Measurements from ENCODE around the gene CLOCK.

DNA sequence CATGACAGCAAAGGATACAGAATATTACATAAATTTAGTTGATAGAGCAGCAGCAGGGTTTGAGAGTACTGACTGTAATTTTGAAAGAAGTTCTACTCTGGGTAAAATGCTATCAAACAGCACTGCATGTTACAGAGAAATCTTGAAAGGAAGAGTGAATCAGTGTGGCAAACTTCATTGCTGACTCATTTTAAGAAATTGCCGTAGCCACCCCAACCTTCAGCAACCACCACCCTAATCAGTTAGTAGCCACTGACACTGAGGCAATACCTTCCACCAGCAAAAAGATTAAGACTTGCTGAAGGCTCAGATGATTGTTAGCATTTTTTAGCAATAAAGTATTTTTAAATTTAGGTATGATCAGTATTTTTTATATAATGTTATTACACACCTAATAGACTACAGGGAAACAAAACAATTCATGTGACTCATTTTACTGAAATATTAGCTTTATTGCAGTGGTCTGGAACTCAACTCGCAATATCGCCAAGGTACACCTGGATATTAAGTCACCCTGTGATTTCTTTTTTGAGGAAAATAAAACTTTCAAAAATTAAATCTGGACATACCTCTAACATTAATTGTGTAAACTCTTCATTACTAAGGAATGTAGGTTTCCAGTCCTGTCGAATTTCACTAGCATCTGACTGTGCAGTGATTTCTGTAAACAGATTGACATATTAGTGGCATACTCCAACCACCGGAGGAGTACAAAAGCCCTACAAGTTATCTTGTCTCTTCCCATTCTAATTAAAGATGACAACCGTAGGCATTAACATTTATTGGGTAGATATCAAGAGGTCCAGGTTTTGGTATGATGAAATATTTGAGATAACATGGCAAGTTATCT lies 71.1 kb downstream of the CLOCK start:
- TF ChIP-seq TFE3 (CRISPR knock-in tag; IDR thresholded peaks at IDR 0.05) = no peak
- TF ChIP-seq NRL (CRISPR knock-in tag; IDR thresholded peaks at IDR 0.05; ENCODE audit: borderline replicate concordance) = no peak
- no peak for TF ChIP-seq CBFB (CRISPR knock-in tag; IDR thresholded peaks at IDR 0.05)
- no peak for TF ChIP-seq SNAPC5 (CRISPR knock-in tag; IDR thresholded peaks at IDR 0.05; ENCODE audit: borderline replicate concordance)
- no peak for TF ChIP-seq PHF20 (CRISPR knock-in tag; IDR thresholded peaks at IDR 0.05)
- TF ChIP-seq POLR2A (IDR thresholded peaks at IDR 0.05; ENCODE audit: insufficient read depth in 1 of 2, low read depth in 2 of 2, low read length in 2 of 2) = no peak
- TF ChIP-seq EP300 (IDR thresholded peaks at IDR 0.05; ENCODE audit: low read depth in 2 of 2, low read length in 2 of 2) = no peak
- no peak for TF ChIP-seq EP300 (CRISPR knock-in tag; IDR thresholded peaks at IDR 0.05; ENCODE audit: borderline replicate concordance)
